Right cardiac atrium (tissue), 5 donors: ENCODE data around the gene MTAP. TPM values are rescaled to one million over a fixed set of nuclear protein-coding genes. Genes with fewer than 3 reads are reported as not detected.

ENCODE experiments used
- ATAC-seq, 2 donors: fragments of 200-7000 bp; cut with Tn5 transposase; one replicate each; pipeline versions ENCODE4 v1.8.0 to v1.9.1; 2020; ENCODE audit warnings: moderate library complexity in 2 of 2, mild to moderate bottlenecking in 1 of 2
- DNase-seq, 3 donors: peaks; one replicate each; pipeline ENCODE4 v3.0.0-alpha.2; 2020
- H3K27ac ChIP-seq: one replicate; pipeline ENCODE4 v1.5.1; 2013; ENCODE audit warnings: mild to moderate bottlenecking, low read length, control low read depth, moderate library complexity
- H3K27me3 ChIP-seq: one replicate; pipeline ENCODE4 v1.6.1; 2013; ENCODE audit not compliant: control insufficient read depth, insufficient read depth
- H3K4me1 ChIP-seq: one replicate; pipeline ENCODE4 v1.6.1; 2013; ENCODE audit warnings: low read length; ENCODE audit not compliant: control insufficient read depth, insufficient read depth
- H3K4me3 ChIP-seq: one replicate; pipeline ENCODE4 v1.5.1; 2013; ENCODE audit warnings: low read length, control low read depth
- H3K9me3 ChIP-seq: one replicate; pipeline ENCODE4 v1.6.1; 2013; ENCODE audit warnings: low read length; ENCODE audit not compliant: control insufficient read depth
- WGBS: extraction: QIAGEN DNeasy Blood & Tissue Kit; methylation state at CpG from one replicate; pipeline ENCODE4 v1.1.7; 2013; 5-methylcytosine and 5-hydroxymethylcytosine counted together
- intact Hi-C, 4 donors: fragments of 100-400 bp; cut with DNase I; formaldehyde crosslinking; loops; one replicate each; pipeline versions ENCODE4 v1.11.0 to v1.14.0; 2022 to 2023
- polyA plus RNA-seq: library from polyadenylated mRNA; stranded (reverse); fragments of 200-250 nt; gene quantifications from one replicate; pipeline ENCODE4 v1.2.3, GENCODE V29; 2013
- total RNA-seq, 4 donors: library from RNA; stranded (reverse); fragmentation: NEBNext Ultra II Directional; extraction: Animal tissue kit (Norgen Biotek cat#: 25700); gene quantifications; one replicate each; pipeline ENCODE4 v1.2.1, GENCODE V29; 2021
- donor health status: healthy with polysubstance abuse.
- donor health status: DM: no; HTN: yes; CAD: no.
- donor health status: DM: no; HTN: no; CAD: no.
- donor health status: DM: no; HTN: yes; CAD: no; lungs with severe emphysema.
- donor health status: DM: yes; HTN: yes; CAD: no.

Gene MTAP
- total and polyA plus RNA-seq, 5 donors = 7.4 to 22.3 (median 22.2) TPM

DNA sequence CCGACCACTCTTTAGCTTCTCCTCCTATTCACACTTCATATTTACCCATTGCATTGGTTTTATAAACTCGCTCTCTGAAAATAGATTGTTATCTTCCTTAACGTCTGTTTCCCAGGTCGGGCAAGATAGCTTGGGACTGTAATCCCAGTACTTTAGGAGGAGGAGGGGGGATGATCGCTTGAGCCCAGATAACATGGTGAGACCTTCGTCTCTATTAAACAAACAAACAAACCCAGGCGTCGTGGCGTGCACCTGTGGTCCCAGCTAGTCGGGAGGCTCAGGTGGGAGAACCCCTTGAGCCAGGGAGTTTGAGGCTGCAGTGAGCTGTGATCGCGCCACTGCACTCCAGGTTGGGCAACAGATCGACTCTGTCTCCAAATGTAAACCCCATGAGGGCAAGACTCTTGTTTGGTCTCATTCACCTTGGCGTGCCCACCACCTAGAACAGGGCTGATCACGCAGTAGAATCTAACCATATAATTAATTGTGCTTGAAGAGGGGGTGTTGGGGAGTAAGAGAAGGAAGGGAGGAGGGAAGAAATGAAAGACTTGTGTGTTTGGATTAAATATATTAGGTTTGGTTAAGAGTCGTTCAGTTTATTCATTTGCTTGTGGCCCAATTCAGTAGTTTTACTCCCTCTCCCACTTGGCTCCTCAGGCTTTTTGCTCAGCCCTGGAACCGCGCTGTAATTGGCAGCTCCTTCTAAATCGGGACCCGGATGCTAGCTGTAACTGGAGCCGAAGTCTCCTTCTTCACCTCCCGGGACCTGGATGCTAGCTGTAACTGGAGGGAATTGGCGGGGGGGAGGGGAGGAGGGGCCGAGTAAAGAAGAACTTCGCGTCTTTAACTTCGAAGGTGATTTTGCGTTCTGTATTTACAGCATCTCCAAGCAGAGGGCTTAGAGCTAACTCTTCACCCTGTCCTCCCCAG is 166.8 kb downstream of the MTAP start:
- 6% methylated on average over 28 of the region's 28 CpGs for WGBS
- intact Hi-C loops = no loop called here

DNA sequence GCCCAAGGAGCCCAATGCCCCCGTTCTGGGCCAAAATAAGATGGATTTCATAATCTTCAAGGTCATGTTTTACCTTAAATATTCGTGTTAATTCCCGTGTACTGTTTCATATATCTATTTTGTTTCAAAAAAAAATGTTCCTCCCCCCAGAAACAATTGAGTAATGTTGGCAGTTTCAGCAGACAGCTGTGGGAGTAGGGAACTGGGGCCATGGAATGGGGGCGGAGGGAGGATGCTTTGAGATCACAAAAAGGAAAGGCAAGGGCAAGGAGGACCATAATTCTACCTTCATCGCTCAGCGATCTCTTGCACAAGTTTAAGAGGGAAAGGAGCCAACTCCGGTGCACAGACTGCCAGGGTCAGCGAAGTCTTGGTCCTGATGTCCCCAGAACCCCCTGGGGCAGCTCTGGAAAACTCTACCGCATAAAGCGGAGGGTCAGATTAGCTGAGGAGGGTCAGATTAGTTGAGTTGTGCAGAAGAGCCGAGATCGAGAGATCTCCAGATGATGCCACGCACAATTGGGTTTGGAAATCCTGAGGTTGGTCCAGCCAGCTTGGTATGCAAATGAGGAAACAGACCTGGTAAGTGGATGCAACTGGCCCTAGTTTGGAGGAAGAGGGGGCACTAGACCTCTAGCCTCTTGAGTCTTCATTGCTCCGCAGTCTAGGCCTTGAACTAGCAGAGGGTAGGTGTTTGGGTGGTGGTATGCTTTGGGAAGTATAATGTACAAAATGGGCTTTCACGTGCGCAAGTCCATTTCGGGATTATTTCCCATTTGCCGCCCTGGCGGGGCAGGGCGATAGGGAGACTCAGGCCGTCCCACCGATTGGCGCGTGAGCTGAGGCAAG is 167.7 kb downstream of the MTAP start:
- intact Hi-C loops = no loop called here
- Histone ChIP-seq H3K27me3 (peaks cover 6% of the 10 kb centered on the region), H3K4me3 (no peak overlapping the region), H3K4me1 (peaks cover 1% of the 10 kb centered on the region), H3K9me3 (peaks cover 3% of the 10 kb centered on the region), H3K27ac (no peak overlapping the region)
- WGBS = 15% methylated on average over 24 of the region's 24 CpGs
- ATAC-seq (no peak), DNase-seq (no peak)

More for the DNA sequence above, 166.8 kb downstream of the MTAP start:
- Histone ChIP-seq H3K4me3 (no peak overlapping the region), H3K27me3 (peaks cover 6% of the 10 kb centered on the region), H3K27ac (no peak overlapping the region), H3K9me3 (peaks cover 3% of the 10 kb centered on the region), H3K4me1 (peaks cover under 1% of the 10 kb centered on the region)
- ATAC-seq (no peak), DNase-seq (no peak)

DNA sequence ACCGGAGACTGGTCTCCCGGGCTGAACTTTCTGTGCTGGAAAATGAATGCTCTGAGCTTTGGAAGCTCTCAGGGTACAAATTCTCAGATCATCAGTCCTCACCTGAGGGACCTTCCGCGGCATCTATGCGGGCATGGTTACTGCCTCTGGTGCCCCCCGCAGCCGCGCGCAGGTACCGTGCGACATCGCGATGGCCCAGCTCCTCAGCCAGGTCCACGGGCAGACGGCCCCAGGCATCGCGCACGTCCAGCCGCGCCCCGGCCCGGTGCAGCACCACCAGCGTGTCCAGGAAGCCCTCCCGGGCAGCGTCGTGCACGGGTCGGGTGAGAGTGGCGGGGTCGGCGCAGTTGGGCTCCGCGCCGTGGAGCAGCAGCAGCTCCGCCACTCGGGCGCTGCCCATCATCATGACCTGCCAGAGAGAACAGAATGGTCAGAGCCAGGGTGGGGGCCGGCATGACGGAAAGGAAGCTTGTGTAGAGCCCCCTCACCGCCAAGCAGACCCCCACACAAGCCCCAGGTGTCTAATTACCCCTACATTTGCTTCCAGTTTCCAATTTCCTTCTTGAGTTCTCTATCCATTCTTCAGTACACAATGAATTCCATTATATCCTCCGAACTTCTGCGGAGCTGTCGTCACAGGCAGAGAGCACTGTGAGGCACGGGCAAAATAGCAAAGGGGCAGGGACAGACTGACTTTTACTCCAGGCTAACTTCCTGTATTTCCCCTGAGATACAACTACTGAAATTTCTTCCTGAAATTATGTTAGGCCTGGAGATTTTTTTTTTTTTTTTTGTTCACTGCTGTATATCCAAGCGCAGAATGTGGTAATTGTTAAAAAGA is 168.6 kb downstream of the MTAP start:
- ATAC-seq (peak in 1 of 2 donors; percentile 30), DNase-seq (no peak)
- Histone ChIP-seq H3K4me3 (no peak overlapping the region), H3K9me3 (peaks cover 3% of the 10 kb centered on the region), H3K27me3 (peaks cover 6% of the 10 kb centered on the region), H3K4me1 (peaks cover 1% of the 10 kb centered on the region), H3K27ac (no peak overlapping the region)
- intact Hi-C loops = no loop called here
- WGBS = 7% methylated on average over 45 of the region's 45 CpGs

DNA sequence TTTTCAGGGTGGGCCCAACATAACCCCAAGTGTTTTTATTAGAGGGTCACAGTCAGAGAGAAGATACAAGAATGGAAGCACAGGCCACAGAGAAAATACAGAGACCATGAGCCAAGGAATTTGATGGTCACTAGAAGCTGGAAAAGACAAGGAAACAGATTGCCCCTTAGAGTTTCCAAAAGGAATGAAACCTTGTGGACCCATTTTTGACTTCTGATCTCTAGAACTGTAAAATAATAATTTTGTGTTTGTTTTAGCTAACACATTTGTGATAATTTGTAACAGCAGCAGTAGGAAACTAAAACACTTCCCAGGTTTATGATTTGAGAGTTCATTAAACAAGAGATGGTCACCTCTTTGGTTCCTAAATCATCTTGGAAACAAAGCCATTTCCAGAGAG is 169.9 kb downstream of the MTAP start:
- no peak for DNase-seq
- Histone ChIP-seq H3K27ac (no peak overlapping the region), H3K4me3 (no peak overlapping the region), H3K27me3 (peaks cover 6% of the 10 kb centered on the region), H3K4me1 (peaks cover 1% of the 10 kb centered on the region), H3K9me3 (peaks cover 2% of the 10 kb centered on the region)
- intact Hi-C loops = no loop called here
- ATAC-seq = no peak

DNA sequence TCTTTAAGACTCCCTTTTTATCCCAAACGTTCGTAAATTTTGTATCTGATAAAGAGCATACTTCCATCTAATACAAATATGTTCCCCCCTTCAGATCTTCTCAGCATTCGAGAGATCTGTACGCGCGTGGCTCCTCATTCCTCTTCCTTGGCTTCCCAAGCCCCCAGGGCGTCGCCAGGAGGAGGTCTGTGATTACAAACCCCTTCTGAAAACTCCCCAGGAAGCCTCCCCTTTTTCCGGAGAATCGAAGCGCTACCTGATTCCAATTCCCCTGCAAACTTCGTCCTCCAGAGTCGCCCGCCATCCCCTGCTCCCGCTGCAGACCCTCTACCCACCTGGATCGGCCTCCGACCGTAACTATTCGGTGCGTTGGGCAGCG is 171.9 kb downstream of the MTAP start:
- peaks cover 1% of the 10 kb centered on the region for H3K4me1 ChIP-seq
- H3K9me3 ChIP-seq = no peaks in the 10 kb centered on the region
- peak overlapping the region; percentile 63 for H3K4me3 ChIP-seq
- intact Hi-C loops = no loop called here
- DNase-seq = no peak
- peaks cover 6% of the 10 kb centered on the region for H3K27me3 ChIP-seq
- no peak for ATAC-seq
- no peak overlapping the region for H3K27ac ChIP-seq
- 3% methylated on average over 21 of the region's 21 CpGs for WGBS

DNA sequence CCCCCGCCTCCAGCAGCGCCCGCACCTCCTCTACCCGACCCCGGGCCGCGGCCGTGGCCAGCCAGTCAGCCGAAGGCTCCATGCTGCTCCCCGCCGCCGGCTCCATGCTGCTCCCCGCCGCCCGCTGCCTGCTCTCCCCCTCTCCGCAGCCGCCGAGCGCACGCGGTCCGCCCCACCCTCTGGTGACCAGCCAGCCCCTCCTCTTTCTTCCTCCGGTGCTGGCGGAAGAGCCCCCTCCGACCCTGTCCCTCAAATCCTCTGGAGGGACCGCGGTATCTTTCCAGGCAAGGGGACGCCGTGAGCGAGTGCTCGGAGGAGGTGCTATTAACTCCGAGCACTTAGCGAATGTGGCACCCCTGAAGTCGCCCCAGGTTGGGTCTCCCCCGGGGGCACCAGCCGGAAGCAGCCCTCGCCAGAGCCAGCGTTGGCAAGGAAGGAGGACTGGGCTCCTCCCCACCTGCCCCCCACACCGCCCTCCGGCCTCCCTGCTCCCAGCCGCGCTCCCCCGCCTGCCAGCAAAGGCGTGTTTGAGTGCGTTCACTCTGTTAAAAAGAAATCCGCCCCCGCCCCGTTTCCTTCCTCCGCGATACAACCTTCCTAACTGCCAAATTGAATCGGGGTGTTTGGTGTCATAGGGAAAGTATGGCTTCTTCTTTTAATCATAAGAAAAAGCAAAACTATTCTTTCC is 172.4 kb downstream of the MTAP start:
- H3K4me1 ChIP-seq = peaks cover 1% of the 10 kb centered on the region
- H3K27me3 ChIP-seq = peaks cover 6% of the 10 kb centered on the region
- peak overlapping the region; percentile 63 for H3K4me3 ChIP-seq
- no peak overlapping the region for H3K27ac ChIP-seq
- intact Hi-C loops = no loop called here
- no peaks in the 10 kb centered on the region for H3K9me3 ChIP-seq
- ATAC-seq = peak; percentile 79 to 83
- 1% methylated on average over 51 of the region's 51 CpGs for WGBS
- DNase-seq = peak; percentile 30 to 66 (median 64)

DNA sequence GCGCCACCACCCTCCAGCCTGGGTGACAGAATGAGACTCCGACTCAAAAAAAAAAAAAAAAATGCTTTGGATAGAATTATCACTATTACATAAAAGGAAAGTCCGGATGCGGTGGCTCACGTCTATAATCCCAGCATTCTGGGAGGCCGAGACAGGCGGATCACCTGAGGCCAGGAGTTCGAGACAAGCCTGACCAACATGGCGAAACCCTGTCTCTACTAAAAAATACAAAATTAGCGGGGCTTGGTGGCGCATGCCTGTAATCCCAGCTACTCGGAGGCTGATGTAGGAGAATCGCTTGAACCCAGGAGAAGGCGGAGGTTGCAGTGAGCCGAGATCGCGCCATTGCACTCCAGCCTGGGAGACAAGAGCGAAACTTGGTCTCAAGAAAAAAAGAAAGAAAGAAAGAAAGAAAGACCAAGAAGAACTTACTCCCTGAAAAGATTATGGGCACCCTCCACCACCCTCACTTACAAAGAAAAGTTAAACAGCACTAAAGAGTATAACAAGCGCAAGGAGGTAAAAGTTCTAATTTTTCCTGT is 174.0 kb downstream of the MTAP start:
- 19% methylated on average over 19 of the region's 19 CpGs for WGBS
- no peak for ATAC-seq
- Histone ChIP-seq H3K4me1 (peaks cover 1% of the 10 kb centered on the region), H3K27ac (no peak overlapping the region), H3K27me3 (peaks cover 8% of the 10 kb centered on the region), H3K4me3 (no peak overlapping the region), H3K9me3 (no peaks in the 10 kb centered on the region)
- intact Hi-C loops = no loop called here
- no peak for DNase-seq

DNA sequence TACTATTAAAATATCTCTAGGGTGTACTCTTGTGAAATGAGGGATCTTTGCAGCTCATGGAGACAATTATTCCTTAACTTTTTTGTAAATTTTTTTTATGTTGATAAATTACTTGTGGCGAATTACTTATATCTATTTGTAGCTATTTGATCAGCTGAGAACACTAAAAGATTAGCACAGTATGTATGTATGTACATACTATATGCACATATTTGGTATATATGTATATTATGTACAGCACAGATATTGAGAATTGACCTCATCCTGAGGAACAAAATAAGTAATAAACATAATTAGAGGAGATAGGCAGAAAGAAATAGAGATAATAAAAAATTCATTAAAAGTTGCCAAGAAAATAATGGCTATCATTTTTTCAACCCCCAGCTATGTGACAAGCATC is 180.0 kb downstream of the MTAP start:
- DNase-seq = no peak
- ATAC-seq = no peak
- intact Hi-C loops = no loop called here
- Histone ChIP-seq H3K27me3 (peaks cover 5% of the 10 kb centered on the region), H3K4me3 (no peak overlapping the region), H3K4me1 (no peaks in the 10 kb centered on the region), H3K27ac (no peak overlapping the region), H3K9me3 (no peaks in the 10 kb centered on the region)
- 60% methylated on average over 1 of the region's 1 CpG for WGBS

DNA sequence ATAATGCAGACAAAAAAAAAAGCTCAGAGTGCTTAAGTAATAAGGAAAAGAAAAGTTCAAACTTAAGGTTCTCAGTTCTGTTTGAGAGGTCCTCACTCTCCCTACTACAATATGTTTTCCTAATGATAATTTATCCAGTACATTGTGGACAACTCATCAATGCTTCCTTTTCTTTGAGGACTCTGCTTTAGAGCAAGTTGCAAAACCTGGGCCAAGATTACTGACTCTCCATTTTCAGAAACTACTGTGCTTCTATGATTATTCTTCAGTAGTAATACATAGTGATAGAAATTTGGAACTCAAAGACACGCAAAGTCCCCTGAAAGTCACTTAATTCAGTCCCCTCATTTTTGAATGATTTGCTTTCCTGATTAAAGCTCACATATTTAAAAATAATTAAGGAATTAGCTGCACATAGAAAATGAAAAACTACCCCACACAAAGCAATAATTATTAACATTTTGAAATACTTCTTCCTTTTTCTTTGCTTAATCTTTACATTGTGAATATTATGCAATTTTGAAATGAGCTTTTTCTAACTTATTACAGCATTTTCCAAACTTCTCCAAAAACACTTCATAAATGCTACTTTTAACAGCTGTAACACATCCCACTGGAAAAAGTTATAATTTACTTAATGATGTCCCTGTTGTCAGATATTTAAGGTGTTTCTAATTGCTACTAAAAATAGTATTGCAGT is 180.6 kb downstream of the MTAP start:
- Histone ChIP-seq H3K9me3 (no peaks in the 10 kb centered on the region), H3K27me3 (peaks cover 5% of the 10 kb centered on the region), H3K4me3 (no peak overlapping the region), H3K27ac (no peak overlapping the region), H3K4me1 (no peaks in the 10 kb centered on the region)
- DNase-seq = no peak
- intact Hi-C loops = no loop called here
- no peak for ATAC-seq
- 47% methylated on average over 1 of the region's 1 CpG for WGBS

DNA sequence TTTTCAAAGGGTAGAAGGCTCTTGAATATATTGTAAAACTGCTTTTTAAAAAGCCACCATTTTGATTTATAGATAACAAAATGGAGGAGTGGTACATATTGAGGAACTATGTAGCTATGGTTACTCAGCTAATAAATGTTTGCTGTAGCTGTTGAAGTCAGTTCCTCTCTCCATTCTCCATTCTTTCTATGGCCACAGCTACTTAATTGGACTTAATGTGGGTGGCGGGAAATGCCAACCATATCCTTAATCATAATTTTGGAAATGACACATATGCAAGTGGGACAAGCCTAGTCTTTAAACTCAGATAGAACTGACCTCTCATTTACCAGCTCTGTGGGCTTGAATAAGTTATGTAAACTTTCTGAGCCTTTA is 181.1 kb downstream of the MTAP start:
- Histone ChIP-seq H3K4me3 (no peak overlapping the region), H3K27ac (no peak overlapping the region), H3K4me1 (no peaks in the 10 kb centered on the region), H3K27me3 (peaks cover 5% of the 10 kb centered on the region), H3K9me3 (no peaks in the 10 kb centered on the region)
- no peak for DNase-seq
- no peak for ATAC-seq
- WGBS = 60% methylated on average over 1 of the region's 1 CpG
- intact Hi-C loops = no loop called here
